NCI-H524 treated with DMSO at 0.1 percent for 48 hours (cell line): ENCODE measurements around the gene STX8.

Source experiments
- DNase-seq: peaks from one replicate; lab custom pipeline; 2025; lab: John Stamatoyannopoulos, UW

The STX8 gene

DNA sequence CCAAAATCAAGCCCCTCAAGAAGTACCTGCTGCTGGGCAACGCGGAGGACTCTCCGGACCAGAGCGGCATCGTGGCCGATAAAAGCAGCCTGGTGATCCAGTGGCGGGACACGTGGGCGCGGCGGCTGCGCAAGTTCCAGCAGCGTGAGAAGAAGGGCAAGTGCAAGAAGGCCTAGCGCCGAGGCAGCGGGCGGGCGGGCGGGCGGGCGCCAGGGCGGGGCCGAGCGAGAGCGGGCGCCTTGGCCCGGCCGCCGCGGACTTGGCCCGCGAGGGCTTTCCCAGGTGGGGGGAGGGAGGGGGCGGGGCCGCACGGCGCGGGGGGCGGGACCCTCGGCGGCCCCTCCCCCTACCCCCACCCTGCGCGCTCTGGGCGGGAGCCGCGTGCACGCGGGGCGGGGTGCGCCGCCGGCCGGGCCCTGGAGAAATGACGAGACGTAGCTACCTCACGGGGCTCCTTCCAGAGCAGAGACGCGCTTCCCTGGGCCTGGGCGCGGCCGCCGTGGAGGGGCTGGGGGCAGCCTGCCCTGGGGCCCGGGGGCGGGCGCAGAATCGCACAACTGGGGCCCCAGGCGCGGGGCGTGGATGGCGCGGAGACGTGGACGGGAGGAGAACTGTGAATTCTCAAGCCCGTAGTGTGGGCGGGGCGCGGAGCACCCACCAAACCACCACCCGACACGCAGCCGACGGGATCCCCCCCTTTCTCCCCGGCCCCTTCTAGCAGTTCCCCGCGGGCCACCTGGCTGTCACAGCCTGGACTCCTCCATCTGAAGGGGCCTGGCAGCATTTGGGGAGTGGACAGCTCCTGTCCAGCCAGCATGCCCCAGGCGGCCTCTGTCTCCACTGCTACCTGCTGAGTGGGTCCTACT, 335.6 kb downstream of the STX8 start:
- no peak for DNase-seq

DNA sequence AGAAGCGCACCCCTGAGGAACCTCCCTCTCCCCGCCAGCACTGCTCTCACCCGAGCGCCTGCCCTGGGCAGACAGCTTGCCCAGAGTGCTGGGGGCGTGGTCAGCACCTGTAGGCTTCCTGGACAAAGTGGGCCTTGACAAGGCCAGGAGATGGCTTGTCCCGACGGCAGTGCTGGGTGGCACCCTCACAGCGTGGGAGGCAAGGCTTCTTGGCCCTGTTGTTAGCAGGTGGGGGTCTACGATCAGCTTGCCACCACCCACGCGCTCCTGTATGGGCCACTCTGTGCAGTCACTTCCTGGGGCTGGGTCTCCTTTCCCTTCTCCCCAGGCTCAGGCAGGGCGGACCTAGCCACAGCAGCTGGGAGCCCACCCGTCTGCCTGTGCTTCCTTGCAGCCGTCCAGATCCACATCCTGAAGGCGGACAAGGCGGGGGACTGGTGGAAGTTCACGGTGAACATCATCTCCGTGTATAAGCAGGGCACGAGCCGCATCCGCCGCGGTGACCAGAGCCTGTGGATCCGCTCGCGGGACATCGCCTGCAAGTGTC, 336.3 kb downstream of the STX8 start:
- no peak for DNase-seq

DNA sequence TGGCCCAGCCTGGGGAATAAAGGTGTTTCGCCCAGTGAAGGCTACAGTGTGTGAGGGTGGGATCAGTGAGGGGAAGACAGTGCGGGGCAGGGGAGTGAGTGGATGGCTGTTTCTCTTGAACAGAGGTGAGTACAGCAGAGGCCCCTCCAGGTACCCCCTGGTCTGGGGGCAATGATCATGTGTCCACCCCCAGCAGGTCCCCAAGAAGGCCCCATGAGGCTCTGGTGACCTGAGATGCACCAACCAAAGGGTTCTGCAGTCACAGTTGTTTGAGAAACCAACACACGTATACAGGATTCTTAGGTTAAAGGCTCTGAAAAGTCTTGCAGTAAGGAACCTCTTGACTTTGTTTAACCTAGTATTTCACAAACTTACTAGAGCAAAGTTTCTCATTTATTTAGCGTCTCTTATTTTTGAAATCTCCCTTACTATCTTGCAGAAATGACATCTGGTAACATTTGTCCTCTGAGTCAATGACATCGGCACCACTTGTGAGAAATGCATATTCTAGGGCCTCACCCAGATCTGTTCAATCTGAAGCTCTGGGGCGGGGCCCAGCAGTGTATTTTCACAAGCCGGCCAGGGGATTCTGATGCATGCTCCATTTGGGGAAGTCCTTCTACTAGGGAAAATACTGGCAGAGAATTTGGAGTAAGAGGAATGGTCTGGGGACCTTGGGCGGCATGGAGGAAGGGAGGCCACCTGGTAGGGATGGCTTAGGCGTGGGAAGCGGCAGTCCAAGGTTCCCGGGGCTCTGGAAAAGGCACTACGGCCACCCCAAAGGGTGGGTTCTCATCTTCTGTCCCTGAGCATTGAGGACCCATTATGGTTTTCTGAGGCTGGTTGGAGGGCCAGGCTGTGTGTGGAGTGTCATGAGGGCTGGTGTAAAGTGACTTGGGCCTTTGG, 337.0 kb downstream of the STX8 start:
- no peak for DNase-seq

DNA sequence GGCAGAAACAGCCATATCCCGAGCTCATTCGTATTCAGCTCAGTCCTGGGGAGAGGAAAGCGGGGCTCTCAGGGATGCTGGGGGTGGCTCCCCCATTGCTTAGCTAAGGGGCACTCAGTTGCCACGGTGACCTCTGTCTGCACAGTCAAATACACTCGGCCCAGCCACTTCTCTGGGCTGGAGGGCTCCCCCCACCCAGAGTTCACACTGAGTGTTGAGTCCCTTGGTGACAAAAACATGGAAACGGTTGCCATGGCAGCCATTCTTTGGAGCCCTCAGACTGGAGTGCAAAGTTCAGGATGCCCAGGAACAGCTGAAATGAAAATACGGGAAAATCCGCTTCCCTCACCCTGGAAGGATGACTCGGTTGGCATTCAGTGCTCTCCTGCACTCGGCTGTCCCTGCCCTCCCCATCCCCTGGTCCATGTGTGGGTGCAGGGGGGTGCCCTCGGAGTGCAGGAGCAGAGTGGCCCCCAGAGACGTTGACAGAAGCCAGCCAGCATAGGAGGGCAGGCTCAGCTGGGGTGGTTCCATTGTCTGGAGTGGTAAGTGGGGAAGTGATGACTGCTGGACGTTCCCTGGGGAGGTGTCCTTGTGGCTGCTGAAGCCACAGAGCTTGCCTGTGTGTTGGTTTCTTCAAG, 337.8 kb downstream of the STX8 start:
- DNase-seq: no peak

DNA sequence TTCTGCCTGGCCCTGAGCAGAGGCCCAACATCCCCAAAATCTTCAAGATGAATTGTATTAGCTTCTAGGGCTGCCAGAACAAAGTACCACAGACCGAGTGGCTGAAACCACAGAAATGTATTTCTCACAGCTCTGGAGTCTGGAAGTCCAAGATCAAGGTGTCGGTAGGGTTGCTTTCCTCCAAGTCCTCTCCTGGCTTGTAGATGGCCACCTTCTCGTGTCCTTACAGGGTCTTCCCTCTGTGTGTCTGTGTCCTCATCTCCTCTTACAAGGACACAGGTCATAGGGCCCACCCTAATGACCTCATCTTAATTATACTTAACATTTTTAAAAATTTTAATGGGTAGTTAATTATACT, 338.6 kb downstream of the STX8 start:
- no peak for DNase-seq

DNA sequence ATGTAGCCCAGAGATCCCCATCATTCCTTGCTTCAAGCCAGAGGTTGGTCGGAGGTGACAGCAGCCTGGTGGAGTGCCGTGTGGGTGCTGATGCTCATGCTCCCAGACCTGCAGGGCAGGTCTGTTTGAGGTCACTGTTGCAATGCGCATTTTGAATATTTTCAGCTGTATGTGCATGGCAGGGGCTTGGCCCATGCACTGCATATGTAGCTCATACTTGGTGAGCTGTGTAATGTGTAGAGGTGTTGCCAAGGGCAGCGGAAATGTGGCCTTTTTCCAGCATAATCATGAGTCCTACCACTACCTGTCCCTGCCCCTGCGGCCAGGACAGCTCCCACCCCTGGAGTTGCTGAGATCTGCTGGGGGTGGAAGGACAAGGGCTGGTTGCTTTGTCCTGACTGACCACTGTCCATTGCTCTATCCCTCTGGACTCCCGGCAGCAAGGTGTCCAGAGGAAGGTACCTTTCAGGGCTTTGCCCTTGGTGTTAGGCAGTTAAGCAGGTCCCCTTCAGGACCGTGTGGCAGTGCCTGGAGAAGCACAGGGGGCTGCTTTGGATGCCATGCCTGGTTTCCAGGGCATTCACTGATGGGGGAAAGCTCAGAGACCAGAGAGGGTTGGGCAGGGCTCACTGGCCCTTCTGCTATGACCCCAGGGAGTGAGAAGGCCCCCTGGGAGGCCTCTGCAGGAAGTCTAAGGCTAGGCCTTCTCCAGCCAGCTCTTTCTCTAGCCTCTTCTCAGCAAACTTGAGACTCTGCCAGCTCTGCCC, 339.2 kb downstream of the STX8 start:
- no peak for DNase-seq

DNA sequence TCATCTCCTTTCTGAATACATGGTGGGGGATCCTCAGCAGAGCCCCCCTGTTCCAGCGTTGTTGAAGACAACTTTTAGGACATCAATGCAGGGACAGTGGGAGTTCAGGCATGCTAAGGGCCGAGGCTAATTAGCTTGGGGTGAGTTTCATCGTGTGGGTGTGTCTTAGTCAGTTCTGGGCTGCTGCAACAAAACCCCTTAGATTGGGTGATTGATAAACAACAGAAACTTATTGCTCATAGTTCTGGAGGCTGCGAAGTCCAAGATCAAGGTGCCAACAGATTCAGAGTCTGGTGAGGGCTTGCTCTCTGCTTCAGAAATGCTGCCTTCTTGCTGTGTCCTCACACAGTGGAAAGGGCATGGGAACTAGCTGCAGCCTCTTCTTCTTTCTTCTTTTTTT, 340.3 kb downstream of the STX8 start:
- no peak for DNase-seq

DNA sequence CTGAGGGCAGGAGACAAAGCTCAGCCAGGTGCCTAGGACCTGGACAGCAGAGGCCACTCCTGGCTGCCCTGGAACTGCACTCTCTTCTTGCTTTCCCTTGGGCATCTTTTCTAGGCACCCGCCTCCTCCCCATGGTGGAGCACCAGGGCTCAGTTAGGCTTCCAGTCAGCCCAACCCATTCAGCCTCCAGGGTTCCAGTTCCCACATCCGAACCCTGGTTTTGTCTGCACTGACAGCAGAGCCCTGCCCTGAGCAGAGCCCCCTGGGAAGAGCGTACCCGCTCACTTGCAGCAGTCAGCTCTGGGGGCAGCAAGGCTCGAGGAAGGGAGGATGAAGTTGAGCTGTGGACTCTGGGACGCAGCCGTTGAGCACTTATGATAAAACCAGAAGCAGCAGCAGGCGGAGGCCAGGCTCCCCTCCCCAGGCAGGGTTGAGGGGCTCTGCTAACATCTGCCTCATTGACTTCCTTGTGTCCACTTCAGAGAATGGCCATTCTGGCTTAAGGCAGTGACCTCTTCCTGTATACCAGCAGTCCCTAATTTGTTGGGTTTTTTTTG, 341.2 kb downstream of the STX8 start:
- no peak for DNase-seq

DNA sequence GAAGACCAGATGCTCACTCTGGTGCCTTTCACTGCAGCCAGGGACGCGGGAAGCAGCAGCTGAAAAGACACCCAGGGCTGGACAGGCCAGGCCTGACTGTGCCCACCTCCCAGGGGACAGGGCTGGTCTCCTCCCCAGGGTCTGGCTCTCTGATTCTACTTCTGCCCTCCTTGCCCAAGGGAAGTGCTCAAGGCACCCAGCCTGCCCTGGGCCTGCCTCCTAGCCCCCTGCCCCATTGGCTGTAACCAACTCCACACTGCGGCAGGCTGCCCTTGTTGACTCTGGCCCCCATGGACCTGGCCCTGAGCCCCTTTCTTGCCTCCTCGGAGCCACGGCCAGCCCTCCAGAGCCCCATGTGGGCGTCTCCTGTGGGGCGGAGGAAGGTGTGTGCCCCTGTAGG, 341.9 kb downstream of the STX8 start:
- no peak for DNase-seq

DNA sequence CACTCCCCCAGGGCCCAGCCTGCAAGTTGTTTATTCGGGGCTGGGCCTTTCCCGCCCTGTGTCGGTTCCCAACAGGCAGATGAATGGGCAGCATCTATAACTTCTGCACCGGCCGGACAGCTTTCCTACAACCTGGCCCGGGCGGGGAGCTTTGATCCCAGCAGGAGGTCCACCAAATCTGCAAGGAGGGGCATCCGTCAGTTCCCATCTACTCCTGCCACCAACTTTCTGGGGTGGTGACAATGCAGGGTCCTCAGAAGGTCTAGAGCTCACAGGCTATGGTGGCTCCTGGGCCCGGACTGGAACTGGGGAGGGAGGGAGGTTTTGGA, 342.4 kb downstream of the STX8 start:
- DNase-seq: no peak

DNA sequence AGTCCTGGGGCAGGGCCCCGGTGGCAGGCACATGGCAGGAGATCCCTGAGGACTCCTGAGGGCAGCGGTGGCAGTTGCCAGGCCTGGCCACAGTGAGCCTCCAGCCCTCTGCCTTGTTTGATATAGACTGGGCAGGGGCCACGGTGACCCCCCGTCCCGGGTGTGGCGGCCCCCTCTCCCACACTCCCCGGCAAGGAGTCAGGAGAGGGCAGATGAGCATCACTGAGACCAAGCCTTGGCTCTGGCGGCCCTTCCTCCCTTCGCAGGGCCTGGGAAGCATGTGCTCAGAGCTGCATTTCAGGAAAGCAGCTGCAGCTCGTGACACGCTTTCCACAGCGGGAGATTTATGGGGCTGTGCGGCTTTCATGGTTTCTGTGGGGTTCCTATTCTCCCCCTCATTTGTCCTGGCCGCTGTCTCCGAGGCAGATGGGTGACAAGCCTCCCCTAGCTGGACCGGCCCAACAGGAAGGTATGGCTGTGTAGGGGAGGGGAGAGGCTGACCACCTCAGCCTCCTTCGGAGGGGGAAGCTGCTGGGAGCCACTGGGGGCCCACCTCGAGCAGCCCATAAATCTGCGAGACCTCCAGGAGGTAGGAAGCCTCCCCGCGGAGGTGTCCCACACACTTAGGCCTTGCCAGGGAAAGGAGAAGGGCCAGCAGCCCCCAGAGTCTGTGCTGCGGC, 342.9 kb downstream of the STX8 start:
- DNase-seq: no peak

DNA sequence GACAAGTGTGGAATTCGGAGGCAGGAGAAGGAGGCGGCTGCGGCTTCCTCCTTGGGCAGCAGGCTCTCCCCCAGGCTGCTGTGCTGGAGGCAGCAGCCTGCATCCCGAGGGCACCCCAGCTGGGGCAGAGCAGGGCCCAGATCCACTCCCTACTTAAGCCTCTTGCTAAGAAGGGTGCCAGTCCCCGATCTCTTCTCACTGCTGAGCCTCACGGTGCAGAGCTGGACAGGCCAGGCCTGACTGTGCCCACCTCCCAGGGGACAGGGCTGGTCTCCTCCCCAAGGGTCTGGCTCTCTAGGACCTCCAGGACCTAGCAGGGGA, 343.5 kb downstream of the STX8 start:
- no peak for DNase-seq

DNA sequence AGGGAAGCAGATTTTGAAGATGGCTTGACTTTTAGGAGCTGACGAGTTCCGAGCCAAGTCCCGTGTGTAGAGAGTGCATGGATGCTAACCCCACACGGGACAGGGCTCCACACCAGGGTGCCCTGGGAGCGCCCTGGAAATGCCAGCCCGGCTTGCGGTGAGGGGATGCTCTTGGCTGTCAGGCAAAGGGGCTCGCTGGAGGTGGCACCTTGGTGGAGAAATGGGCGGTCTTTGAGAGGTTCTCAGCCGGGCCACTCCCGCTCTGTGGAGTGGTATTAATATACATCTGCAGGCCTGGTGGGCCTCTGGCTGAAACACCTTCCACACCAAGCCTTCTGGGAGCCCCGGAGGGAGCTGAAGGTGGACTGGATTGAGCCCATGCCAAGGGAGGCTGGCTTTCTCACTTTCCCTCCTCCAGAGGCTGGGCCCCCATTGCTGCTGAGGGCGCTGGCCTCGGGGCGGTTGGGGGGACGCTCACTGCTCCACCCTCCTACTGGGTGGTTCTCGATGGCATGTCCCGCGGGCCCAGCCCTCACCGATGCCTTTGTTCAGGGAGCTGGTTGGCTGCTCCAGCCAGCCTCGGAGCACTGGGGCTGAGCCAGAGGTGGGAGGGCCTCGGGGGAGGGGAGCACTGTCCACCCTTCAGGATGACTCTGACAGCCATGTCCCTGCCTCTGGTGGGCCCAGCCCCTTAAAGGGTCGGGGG, 344.0 kb downstream of the STX8 start:
- DNase-seq: no peak

DNA sequence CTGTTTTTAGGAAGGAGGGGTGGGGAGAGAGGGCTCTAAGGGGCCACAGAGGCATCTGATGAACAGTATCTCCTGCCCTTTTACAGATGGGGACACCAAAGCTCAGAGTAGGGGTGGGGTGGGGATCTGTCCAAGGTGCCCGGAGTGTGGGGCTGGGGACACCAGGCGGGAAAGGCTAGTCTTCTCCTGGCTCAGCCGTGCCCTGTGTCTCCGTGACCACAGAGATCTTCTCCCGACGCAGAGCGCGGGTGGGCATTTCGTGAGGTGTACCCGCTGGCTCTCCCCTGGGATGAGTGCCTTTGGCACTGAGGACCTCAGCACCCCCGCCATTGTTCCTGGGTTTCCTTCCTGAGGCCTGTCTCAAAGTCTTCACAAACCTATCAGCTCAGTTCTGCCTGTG, 344.8 kb downstream of the STX8 start:
- no peak for DNase-seq

DNA sequence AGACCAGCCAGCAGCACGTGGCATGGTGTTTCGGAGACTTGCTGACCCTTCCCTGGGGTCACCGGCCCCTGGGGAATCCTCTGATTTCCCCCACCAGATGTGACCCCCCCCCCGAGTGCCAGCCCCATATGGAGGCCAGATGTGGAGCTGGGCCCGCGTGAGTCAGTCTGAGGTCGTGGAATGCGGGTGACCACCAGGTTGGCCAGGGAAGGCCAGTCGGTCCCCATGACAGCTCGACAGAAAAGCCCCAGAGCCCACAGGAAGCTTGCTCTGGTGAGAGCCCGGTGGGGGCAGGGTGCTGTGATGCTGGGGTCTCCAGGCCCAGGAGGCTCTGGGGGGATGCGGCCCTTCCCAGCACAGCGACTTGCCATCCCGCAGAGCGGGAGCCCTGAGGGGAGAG, 345.3 kb downstream of the STX8 start:
- DNase-seq: no peak

DNA sequence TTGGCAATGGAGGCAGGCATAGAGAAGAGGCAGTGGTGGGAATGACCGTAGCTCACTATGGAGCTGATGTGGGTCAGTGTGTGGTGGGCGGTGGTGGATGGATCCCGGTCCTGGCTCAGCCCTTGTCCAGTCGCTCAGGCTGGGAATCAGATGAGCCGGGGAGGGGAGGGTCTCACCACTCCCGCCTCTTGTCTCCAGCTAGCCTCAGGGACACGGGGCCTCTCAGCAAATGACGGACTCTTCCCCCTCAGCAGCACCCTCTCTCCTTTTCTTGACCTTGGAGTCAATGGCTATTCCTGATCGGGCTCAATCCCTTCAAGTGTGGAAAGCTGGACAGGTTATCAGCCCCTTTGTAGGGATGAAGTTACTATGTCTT, 345.8 kb downstream of the STX8 start:
- DNase-seq: no peak

DNA sequence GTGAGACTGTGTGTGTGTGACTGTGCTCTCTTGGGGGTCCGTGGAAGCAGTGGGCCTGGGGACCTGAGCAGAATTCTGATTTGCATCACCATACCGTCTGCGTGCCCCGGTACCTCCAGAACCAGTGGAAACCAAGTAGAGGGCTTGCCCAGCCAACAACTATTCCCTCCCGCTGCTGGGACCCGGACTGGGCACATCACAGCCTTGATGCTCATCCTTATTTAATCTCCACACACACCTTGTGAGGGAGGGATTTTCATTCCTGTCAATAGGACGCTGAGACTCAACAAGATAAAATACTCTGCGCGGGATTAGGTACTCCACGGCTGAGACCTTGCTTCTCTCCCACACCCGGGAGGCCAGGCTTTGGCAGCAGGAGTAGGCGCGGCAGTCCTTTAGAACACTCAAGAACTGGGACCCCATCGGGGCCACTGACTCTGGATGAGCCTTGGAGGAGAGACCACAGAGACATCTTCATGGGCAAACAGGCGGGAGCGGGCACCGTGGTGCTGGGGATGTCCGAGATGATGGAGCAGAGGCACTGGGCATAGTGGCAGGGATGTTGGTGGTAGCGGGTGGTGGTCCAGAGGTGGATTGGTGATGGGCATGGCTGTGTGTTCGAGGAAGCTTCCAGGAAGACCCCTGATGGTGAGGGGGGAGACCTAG, 346.3 kb downstream of the STX8 start:
- DNase-seq: no peak

DNA sequence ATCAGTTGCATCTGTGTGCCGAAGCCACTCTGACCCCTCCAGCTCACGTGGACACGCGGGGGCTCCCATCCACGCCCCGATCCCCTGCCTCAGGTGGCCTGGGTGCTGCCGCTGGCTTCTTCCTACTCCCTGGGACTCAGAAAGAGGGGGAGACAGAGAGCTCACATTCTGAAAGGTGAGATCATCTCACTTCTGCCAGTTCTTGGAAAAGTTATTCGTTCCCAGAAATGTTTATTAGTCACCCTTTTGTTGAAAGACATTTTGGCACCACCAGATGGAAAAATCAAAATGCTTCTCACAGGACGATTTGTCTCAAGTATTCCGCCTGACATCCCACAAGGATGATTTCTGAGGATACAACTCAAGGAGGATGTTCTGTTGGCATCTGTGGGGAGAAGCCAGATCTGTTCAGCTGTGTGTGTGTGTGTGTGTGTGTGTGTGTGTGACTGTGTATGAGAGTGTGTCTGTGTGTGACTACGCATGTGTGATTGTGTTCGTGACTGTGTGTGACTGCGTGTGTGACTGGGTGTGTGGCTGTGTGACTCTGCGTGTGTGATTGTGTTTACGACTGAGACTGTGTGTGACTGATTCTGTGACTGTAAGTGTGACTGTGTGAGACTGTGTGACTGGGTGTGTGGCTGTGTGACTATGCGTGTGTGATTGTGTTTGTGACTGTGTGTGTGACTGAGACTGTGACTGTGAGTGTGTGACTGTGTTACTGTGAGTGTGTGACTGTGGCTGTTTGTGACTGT, 347.0 kb downstream of the STX8 start:
- no peak for DNase-seq

DNA sequence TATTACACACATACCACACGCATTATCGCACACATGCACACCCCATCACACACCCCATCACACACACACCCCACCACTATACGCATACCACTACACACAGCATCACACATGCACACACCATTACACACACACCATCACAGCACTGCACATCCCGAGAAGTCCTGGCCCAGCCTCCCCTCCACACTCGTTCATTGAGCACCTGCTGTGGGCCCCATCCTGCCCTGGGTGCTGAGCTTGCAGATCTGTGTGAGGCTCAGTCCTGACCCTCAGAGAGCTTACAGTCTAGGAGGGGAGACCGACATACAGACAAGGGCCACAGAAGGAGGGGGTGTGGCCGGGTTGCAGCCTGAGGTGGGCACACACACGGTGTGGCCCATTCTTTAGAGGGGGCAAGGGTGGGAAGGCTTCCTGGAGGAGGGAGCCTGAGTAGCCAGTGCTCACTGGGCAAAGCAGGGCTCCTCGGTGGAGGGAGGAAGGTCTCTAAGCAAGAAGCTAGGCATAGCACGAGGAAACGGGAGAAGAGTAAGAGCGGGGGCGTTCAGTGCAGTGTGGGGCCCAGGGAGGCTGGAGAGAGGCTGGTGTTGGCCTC, 347.7 kb downstream of the STX8 start:
- no peak for DNase-seq
